ENCODE measurements around the gene TNF. TPM values are rescaled to one million over a fixed set of nuclear protein-coding genes. Genes with fewer than 3 reads are reported as not detected.
"Not testable (repeated sequence)": the region's sequence is repeated elsewhere in the genome, so short reads cannot be mapped to it uniquely, and the experiment has no call there.

TNF gene
- total RNA-seq, 1 donor from 2014 or later: 0.35 TPM

DNA sequence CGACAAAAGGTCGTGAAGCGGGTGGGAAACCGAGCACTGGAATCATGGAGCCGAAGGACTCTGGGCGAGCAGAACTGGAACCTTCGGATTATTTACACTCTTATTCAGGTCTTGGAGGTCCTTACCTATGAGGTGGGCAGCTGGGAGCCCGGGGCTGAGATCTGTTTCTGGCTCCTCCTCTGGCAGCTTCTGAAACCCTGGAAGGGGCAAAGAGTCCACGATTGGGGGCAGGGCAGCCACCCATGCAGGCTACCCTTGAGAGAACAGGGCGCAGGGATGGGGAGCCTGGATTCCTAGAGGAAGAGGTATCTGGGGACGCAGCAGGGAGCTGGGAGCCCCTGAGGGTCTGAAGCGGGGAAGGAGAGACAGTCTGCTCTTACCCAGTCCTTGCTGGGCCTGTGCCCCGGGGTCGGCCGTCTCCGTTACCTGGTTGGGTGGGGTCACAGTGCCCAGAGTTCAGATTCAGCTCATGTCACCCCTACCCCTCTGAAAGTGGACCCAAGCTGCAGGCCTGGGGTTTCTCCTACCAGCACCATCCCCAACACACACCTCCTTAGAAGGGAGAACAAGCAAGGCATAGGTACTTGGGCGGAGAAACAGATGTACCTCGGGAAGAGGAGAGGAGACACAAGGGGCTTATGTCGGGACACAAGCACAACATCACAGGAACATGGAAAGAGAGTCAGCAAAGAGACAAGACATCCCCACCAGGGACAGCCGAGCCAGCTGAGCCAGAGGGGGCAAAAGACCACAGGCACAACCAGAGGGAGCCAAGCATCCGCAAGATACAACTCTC is 6.3 kb downstream of the TNF start:
- intact Hi-C loops (cut with micrococcal nuclease): no loop called here
- ATAC-seq (peak; percentile 52), DNase-seq (peak; percentile 46)

GRCh38 chr6:31582230-31582643 is 6.9 kb downstream of the TNF start, which contains the start of gene LTB:
Gene LTB, minus strand, starts transcription at chr6:31582424. Its CDS starts 7 bp downstream, at chr6:31582417.
- DNase-seq: no peak
- intact Hi-C loops (cut with micrococcal nuclease): no loop called here
- no peak for ATAC-seq

DNA sequence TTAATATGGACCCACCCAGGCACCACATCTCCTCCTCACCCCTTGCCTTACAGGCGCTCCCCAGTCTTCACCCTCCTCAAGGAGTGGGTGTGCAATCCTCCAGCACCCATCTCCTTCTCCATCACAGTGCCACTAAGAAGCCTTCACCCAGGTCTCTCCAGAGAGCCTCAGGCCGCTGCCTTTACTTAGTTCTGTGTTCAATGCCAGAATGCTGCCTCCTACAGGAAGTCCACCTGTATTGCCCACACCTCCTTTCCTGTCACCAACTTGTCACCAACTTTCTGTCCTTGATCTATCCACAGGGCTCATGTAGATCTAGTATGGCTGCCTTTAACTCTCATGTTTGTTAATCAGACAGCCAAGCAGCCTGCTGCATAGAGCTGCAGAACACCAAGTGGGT is 10.1 kb downstream of the TNF start:
- intact Hi-C loops (cut with micrococcal nuclease): no loop called here
- no peak for ATAC-seq
- no peak for DNase-seq

GRCh38 chr6:31586008-31586407 is 10.6 kb downstream of the TNF start, which contains the start of gene LST1:
Gene LST1, plus strand, starts transcription at chr6:31586277. Its CDS starts 1,023 bp downstream, at chr6:31587300.
- ATAC-seq: peak; percentile 53
- DNase-seq: no peak
- intact Hi-C loops (cut with micrococcal nuclease): no loop called here

DNA sequence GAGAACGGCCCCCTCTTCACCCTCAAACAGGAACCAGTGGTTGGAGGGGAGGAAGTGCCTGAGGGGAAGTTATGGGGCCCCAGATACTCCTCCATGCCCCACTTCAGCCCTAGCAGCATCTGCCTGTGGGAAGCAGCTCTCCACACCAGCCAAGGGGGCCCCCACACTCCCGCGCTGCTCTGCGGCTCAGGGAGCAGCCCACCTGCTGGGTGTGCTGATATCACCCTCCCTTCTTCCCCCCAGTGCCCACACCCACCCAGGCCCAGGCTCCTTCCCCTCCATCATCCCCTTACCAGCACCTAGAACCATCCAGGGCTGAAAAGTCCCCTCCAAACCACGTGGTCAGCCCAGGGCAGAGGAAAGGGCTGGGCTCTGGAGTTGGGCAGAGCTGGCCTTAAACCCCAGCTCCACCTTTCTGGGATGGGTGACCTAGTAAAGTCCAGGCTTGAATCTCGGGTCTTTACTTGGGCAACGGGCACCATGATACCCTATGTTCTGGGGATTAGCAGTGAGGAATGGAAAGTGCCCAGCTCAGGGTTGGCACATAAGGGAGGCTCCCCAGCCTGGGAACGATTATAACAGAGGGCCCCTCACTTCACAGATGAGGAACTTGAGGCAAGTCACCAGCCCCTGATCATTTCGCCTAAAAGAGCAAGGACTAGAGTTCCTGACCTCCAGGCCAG is 11.4 kb downstream of the TNF start:
- intact Hi-C loops (cut with micrococcal nuclease): no loop called here
- ATAC-seq: peak; percentile 67

DNA sequence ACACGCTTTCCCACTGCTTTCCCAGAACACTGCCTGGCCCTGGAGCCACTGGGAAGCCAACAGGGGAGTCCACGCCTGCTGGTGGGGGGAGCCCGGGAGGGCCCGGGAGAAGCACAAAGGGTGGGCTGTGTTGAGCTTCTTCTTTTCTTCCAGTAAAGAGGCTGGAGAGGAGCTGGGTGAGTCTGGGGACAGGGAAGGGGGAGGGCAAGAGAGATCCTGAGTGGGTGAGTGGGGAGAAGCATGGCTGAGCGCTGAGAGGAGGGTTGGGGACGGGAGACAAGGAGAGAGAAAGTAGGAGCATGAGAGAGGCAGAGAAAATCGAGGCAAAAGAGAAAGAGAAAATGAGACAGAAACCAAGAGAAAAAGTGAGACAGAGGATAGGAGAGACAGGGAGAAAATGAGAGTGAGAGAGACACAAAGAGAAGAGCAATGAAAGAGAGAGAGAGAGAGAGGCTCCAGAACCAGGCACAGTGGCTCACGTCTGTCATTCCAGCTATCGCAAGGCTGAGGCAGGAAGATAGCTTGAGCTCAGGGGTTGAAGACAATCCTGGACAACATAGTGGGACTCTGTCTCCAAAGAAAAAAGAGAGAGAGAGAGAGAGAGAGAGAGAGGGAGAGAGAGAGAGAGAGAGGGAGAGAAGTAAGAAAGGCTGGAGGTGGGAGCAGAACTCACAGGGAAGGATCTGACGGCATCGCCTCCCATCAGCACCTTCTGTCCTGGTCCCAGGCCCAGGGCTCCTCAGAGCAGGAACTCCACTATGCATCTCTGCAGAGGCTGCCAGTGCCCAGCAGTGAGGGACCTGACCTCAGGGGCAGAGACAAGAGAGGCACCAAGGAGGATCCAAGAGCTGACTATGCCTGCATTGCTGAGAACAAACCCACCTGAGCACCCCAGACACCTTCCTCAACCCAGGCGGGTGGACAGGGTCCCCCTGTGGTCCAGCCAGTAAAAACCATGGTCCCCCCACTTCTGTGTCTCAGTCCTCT is 12.7 kb downstream of the TNF start:
- no peak for ATAC-seq
- intact Hi-C loops (cut with micrococcal nuclease): no loop called here
- DNase-seq: no peak

More for the DNA sequence above, 11.4 kb downstream of the TNF start:
- DNase-seq: no peak

GRCh38 chr6:31588871-31589650 is 13.7 kb downstream of the TNF start:
- no peak for ATAC-seq

GRCh38 chr6:31590691-31591090 is 15.3 kb downstream of the TNF start:
- DNase-seq; ATAC-seq; intact Hi-C loops (cut with micrococcal nuclease): not testable (repeated sequence)

More at GRCh38 chr6:31588871-31589650, 13.7 kb downstream of the TNF start:
- intact Hi-C loops (cut with micrococcal nuclease): no loop called here
- DNase-seq: no peak

GRCh38 chr6:31592396-31592771 is 17.0 kb downstream of the TNF start:
- intact Hi-C loops (cut with micrococcal nuclease): no loop called here

GRCh38 chr6:31597006-31597405 is 21.6 kb downstream of the TNF start:
- intact Hi-C loops (cut with micrococcal nuclease): no loop called here
- no peak for DNase-seq
- ATAC-seq: peak; percentile 52

More at GRCh38 chr6:31592396-31592771, 17.0 kb downstream of the TNF start:
- no peak for DNase-seq
- no peak for ATAC-seq

DNA sequence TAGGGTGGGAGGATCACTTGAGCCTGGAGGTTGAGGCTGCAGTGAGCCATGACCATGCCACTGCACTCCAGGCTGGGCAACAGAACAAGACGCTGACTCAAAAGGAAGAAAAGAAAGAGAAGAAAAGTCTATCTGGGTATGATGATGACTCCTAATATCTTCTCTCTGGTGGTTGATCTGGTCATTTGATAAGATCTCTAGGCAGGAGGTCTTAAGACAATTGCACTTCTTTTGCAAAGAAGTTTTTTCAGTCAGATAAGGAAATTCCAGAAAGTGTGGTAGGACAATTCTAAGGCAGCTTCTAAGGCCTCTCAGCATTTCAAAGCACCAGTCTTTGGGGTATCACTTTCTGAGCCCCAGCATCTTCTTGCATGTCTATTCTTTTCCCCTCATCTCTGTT is 32.0 kb downstream of the TNF start:
- intact Hi-C loops (cut with micrococcal nuclease): no loop called here
- DNase-seq (no peak), ATAC-seq (no peak)

DNA sequence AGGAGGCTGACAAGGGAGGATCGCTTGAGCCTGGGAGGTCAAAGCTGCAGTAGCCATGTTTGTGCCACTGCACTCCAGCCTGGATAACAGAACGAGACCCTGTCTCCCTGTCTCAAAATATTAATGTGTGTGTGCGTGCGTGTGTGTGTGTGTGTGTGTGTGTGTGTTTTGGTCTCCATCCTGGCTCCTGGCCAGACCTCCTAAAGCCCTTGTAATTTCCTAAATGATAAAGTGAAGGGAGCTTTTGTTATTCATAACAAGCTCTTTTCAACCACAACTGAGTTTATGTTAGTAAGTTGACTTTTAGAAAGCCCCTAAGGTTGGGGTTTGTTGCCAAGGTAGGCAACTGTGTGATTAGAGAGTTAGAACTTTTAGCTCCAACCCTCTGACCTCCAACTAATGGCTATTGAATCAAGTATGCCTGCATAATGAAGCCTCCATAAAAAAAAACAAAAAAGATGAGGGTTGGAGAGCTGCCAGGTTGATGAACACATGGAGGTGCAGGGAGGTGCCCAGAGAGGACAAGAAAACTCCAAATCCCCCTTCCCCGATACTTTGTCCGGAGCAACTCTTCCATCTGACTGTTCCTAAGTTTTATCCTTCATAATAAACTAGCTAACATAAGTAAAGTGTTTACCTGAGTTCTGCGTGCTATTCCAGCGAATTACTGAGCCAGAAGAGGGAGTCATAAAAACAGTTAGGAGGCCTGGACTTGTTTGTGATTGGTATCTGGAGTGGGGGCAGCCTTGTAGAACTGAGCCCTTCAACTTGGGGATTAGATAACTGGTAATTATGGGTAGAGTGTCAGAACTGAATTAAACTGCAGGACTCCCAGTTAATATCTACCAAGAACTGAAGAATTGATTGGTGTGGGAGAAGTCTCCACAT is 34.4 kb downstream of the TNF start:
- DNase-seq: no peak
- intact Hi-C loops (cut with micrococcal nuclease): no loop called here
- ATAC-seq: no peak

DNA sequence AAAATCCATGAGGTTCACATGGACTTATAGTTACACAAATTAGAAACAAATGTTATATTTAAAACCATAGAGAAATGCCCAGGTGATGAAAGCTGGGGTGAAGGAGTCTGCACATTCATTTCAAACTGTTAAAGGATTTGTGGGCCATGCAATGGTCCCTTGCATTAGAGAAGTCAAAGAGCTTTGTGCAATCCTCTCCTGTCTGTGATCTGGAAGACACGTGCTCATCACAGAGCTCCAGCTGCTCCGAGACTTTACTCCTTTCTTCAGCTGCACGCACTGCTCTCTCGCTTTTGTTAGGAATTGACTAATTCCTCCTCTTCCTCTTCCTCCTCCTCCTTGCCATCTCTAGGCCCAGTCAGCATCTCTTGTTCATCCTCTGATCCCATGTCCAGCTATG is 35.6 kb downstream of the TNF start:
- no peak for DNase-seq
- no peak for ATAC-seq
- intact Hi-C loops (cut with micrococcal nuclease): no loop called here

- intact Hi-C loops (cut with micrococcal nuclease): no loop called here
- ATAC-seq (peak; percentile 40), DNase-seq (no peak)
Measured at GRCh38 chr6:31614075-31614619, 38.8 kb downstream of the TNF start.

DNA sequence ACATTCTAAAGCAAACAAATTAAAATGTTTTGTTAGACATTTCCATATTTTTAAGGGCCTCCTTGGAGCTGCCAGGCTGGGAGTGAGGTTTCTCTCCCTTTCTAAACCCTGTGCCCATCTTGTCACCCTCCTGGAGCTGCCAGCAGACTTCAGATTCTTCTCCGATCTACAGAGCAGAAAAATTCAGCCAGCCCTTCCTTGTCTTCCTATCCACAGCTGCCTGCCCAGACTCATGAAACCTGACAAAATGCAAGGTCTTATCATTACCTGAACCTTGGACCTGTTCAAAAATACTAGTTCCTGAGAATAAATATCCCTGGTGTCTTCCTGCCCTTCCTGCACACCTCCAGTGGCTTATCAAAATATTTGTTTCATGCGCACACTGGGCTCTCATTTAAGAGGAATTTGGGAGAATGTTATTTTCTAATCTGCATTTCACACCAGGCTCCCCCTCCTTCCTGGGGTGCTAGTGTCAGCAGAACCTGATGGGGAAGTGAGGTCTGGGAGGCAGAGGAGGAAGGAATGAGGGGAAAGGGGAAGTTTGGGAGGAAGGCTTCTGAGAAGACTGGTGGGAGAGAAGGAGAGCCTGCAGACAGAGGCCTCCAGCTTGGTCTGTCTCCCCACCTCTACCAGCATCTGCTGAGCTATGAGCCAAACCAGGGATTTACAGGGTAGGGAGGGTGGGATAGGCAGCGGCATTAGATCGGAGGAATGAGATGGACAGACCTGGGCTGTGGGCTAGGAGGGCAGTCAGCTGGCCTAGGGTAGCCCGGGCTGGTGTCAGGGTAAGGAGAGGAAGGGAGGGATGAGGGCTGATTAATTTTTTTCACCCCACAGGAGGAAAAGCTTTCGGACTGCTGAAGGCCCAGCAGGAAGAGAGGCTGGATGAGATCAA is 39.6 kb downstream of the TNF start, which contains the start of gene AIF1:
AIF1 (plus strand) TSS at position 551 of the 895 bp plus-strand sequence; CDS start at position 647, 96 bp downstream.
- intact Hi-C loops (cut with micrococcal nuclease): no loop called here
- peak; percentile 26 for ATAC-seq
- DNase-seq: no peak

DNA sequence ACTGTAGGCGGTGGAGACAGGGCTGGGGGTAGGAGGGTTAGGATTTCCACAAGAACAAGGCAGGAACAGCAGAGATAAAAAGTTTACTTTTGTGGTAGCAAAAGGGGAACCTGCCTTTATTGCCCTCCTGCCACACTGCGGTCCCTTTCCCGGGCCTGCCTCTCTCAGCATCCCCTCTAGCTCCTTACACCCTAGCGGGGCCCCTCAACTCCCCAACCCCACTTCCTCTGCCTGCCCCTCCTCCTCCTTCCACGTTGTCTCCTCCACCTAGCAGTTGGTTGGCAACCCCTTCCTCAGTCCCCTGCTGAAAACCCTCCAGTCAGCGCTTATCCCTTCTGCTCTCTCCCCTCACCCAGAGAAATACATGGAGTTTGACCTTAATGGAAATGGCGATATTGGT is 40.4 kb downstream of the TNF start:
- ATAC-seq (no peak), DNase-seq (no peak)
- intact Hi-C loops (cut with micrococcal nuclease): no loop called here
